OCI-LY3 (cell line): ENCODE results near the gene ANO6.

Source experiments
- H2AFZ ChIP-seq: fragments of 200-600, 300-600 bp; shearing (Covaris generic); 2 replicates; pipeline ENCODE4 v1.6.0; 2014; ENCODE audit warnings: antibody characterized with exemption, low read depth, low read length
- H3K27ac ChIP-seq: fragments of 200-600, 300-600 bp; sonication (generic); 2 replicates; pipeline ENCODE4 v1.5.1; 2014; ENCODE audit warnings: mild to moderate bottlenecking, low read length, moderate library complexity, mixed read lengths
- H3K27me3 ChIP-seq: fragments of 200-600, 300-600 bp; sonication (generic); 2 replicates; pipeline ENCODE4 v1.6.1; 2014; ENCODE audit warnings: low read depth, low read length, mixed read lengths
- H3K36me3 ChIP-seq: fragments of 200-600, 300-600 bp; sonication (generic); replicated peaks from 2 replicates; pipeline ENCODE3; 2014; ENCODE audit warnings: low read depth, low read length, mixed read lengths
- H3K4me1 ChIP-seq: fragments of 300-600, 200-600 bp; sonication (generic); 2 replicates; pipeline ENCODE4 v1.6.1; 2014; ENCODE audit warnings: low read length, mixed read lengths
- H3K4me2 ChIP-seq: fragments of 200-600, 300-600 bp; sonication (generic); 2 replicates; pipeline ENCODE4 v1.6.1; 2014; ENCODE audit warnings: low read length, mixed read lengths
- H3K4me3 ChIP-seq: fragments of 300-600, 200-600 bp; sonication (generic); 2 replicates; pipeline ENCODE4 v1.5.1; 2014; ENCODE audit warnings: antibody characterized with exemption, mild to moderate bottlenecking, low read length, moderate library complexity
- H3K79me2 ChIP-seq: fragments of 300-600, 200-600 bp; shearing (Covaris generic); 2 replicates; pipeline ENCODE4 v1.6.1; 2014; ENCODE audit warnings: mild to moderate bottlenecking, low read length, mixed read lengths
- H3K9ac ChIP-seq: fragments of 300-600, 200-600 bp; shearing (Covaris generic); 2 replicates; pipeline ENCODE4 v1.6.0; 2014; ENCODE audit warnings: mild to moderate bottlenecking, low read length, moderate library complexity
- H3K9me3 ChIP-seq: fragments of 200-600, 300-600 bp; shearing (Covaris generic); 2 replicates; pipeline ENCODE4 v1.6.1; 2014; ENCODE audit warnings: low read length, mixed read lengths; ENCODE audit not compliant: insufficient read depth
- H4K20me1 ChIP-seq: fragments of 200-600, 300-600 bp; sonication (generic); 2 replicates; pipeline ENCODE4 v1.6.1; 2016; ENCODE audit warnings: low read length, mixed read lengths; ENCODE audit not compliant: insufficient read depth
- EZH2phosphoT487 ChIP-seq: fragments of 200-600 bp; shearing (Covaris generic); IDR thresholded peaks from 2 replicates; pipeline ENCODE4 v1.6.1; 2018; ENCODE audit warnings: antibody characterized with exemption, mixed run types, low read depth
- TF ChIP-seq, protein P1 (sequence below): fragments of 200-600, 300-600 bp; sonication (generic); IDR thresholded peaks from 2 replicates; pipeline ENCODE4 v1.5.1; 2014; ENCODE audit warnings: antibody characterized with exemption, low read length, low read depth

Gene ANO6

DNA sequence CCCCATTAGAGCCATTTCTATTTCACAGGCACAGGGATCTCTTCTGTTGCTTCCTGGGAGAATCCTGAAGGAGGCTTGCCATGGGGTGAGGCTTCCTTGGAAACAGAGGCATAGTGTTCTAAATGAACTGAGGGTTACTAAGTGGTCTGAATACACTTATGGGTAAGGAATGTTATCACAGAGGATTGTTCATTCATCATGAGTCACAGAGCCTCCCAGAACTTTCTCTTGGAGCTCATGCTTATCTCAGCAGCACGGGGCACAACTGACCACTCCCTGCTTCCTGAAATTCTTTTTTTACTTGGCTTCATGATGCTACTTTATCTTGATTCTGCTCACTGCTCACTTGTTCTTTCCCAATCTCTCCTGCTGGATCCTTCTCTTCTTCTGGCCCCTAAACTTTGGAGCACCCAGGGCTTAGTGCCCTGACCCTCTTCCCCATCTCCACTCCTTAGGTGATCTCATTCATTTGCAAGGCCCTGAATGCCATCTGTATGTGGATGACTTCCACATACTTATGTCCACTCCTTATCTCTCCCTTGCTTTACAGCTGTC, 57.9 kb downstream of the ANO6 start:
- Histone ChIP-seq H3K9ac (no peak overlapping the region), H3K4me1 (peaks cover 3% of the 10 kb centered on the region), H3K79me2 (no peaks in the 10 kb centered on the region)

DNA sequence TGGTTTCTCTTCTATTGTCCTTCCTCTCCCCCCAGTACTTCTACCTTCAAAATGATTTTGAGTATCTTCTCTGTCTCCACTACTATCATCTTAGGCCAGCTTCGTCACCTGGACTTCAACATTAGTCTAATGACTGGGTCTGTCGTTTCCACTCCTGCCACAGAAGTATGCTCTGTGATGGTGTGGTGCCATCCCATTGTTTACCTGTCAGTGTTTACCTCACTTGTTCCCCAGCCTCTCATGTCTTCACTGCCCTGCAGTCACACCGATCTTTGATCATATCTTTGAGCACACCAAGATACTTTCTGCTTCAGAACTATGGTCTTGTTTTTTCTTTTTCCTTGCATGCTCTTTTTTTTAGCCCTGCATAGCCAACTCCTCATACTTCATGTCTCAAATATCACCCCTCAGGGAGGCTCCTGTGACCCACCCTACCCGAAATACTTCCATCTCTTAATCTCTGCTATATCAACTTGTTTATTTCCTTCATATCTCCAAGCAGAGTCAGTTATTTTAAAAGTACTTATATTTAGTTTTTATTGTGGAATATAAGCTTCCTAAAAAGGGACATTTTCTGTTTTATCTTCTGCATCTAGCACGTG, 60.4 kb downstream of the ANO6 start:
- 0 out of 2 replicates have a peak, but pooled peaks cover 3% of the 10 kb centered on the region for H4K20me1 ChIP-seq
- H3K9ac ChIP-seq = no peak overlapping the region
- H3K36me3 ChIP-seq = no peaks in the 10 kb centered on the region
- no peaks in the 10 kb centered on the region for H3K27me3 ChIP-seq
- H3K79me2 ChIP-seq = no peaks in the 10 kb centered on the region
- no peaks in the 10 kb centered on the region for H3K9me3 ChIP-seq
- H3K4me1 ChIP-seq = no peaks in the 10 kb centered on the region
- no peak overlapping the region for H3K27ac ChIP-seq
- H3K4me2 ChIP-seq = no peak overlapping the region
- H3K4me3 ChIP-seq = no peak overlapping the region
- no peak overlapping the region for H2AFZ ChIP-seq
- TF ChIP-seq, protein P1, sequence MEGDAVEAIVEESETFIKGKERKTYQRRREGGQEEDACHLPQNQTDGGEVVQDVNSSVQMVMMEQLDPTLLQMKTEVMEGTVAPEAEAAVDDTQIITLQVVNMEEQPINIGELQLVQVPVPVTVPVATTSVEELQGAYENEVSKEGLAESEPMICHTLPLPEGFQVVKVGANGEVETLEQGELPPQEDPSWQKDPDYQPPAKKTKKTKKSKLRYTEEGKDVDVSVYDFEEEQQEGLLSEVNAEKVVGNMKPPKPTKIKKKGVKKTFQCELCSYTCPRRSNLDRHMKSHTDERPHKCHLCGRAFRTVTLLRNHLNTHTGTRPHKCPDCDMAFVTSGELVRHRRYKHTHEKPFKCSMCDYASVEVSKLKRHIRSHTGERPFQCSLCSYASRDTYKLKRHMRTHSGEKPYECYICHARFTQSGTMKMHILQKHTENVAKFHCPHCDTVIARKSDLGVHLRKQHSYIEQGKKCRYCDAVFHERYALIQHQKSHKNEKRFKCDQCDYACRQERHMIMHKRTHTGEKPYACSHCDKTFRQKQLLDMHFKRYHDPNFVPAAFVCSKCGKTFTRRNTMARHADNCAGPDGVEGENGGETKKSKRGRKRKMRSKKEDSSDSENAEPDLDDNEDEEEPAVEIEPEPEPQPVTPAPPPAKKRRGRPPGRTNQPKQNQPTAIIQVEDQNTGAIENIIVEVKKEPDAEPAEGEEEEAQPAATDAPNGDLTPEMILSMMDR = no peak
- no peak for TF ChIP-seq EZH2phosphoT487

More for the DNA sequence above, 57.9 kb downstream of the ANO6 start:
- H3K4me3 ChIP-seq = no peak overlapping the region
- H3K9me3 ChIP-seq = no peaks in the 10 kb centered on the region
- no peak overlapping the region for H3K27ac ChIP-seq
- peaks cover 10% of the 10 kb centered on the region; the same call in 1 of the 2 replicates for H4K20me1 ChIP-seq
- no peaks in the 10 kb centered on the region for H3K27me3 ChIP-seq
- no peaks in the 10 kb centered on the region for H3K36me3 ChIP-seq
- H2AFZ ChIP-seq = no peak overlapping the region
- TF ChIP-seq EZH2phosphoT487 = no peak
- TF ChIP-seq, protein P1 = no peak
- no peak overlapping the region for H3K4me2 ChIP-seq

DNA sequence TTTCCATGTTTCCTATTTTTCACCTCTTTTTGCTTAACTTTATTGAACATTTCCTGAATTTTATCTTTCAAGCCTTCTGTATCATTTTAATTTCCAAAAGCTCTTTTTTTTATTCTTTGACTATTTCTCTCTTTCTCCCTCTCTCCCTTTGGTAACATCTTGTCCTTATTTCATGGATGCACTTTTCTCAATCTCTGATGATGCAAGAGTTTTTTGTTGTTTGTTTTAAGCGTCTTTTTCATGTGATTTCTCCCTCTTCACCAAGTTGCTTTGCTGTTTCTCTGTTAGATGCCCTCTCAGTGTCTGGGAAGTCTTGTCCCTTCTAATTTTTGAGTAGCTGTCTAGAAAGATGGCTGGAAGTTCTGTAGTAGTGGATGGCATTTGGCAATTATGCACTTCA, 62.6 kb downstream of the ANO6 start:
- H3K27me3 ChIP-seq = no peaks in the 10 kb centered on the region
- no peaks in the 10 kb centered on the region for H3K79me2 ChIP-seq
- no peak for TF ChIP-seq EZH2phosphoT487
- TF ChIP-seq, protein P1 = no peak
- no peak overlapping the region for H3K4me2 ChIP-seq
- H4K20me1 ChIP-seq = 0 out of 2 replicates have a peak, but pooled peaks cover 3% of the 10 kb centered on the region
- H3K36me3 ChIP-seq = no peaks in the 10 kb centered on the region
- H3K9ac ChIP-seq = no peak overlapping the region
- no peaks in the 10 kb centered on the region for H3K4me1 ChIP-seq
- no peaks in the 10 kb centered on the region for H3K9me3 ChIP-seq
- no peak overlapping the region for H3K4me3 ChIP-seq
- H3K27ac ChIP-seq = no peak overlapping the region
- H2AFZ ChIP-seq = no peak overlapping the region

DNA sequence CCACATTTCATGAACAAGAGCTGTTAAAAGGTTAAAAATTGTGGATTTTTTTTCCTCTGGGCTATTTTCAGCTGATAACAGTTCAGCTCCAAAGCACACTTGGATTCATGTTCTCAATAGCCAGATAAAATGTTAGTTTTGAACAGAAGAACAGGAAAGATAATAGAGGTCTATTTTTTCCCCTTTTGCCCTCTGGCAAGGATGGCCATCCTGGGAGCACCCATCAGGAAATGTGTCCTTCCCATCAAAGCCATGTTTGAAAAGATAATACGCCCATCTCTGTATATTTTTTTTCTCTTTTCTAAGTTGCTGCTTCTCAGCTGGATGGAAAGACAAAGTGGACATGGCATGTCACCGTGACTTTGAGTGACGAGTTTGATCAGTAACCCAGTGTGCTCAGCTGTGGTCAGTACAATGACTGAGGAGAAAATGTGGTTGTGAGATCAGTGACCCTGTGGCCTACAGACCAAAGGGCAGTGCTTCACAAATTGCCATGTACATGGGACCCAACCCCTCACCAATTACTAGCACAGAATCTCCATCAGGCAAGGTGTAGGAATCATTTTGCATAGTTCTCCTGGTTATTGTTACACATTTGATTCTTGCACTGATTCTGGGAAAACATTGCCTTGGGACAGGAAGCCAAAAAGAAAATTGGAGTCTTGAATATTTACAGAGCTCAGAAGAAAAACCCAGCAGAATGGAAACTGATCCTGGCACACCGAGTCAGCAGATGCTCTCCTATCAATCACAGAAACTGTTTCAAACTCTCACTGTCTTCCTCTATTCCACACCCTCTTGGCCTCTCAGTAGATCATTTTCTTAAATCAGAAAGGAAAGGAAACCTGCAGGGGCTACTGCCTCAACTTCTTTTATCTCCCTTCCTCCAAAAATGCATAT, 64.3 kb downstream of the ANO6 start:
- Histone ChIP-seq H3K27ac (no peak overlapping the region), H3K9me3 (no peaks in the 10 kb centered on the region), H3K4me2 (no peak overlapping the region), H4K20me1 (0 out of 2 replicates have a peak, but pooled peaks cover 3% of the 10 kb centered on the region), H3K4me1 (no peaks in the 10 kb centered on the region), H3K9ac (no peak overlapping the region), H3K4me3 (no peak overlapping the region), H2AFZ (no peak overlapping the region), H3K79me2 (no peaks in the 10 kb centered on the region), H3K36me3 (no peaks in the 10 kb centered on the region), H3K27me3 (no peaks in the 10 kb centered on the region)
- TF ChIP-seq EZH2phosphoT487 = no peak
- TF ChIP-seq, protein P1 = no peak
